Astrocyte of the hippocampus (primary cell): Measurements from ENCODE around the gene PTPRS.
"Not testable (repeated sequence)": the region's sequence is repeated elsewhere in the genome, so short reads cannot be mapped to it uniquely, and the experiment has no call there.

Experiments
- DNase-seq: peaks from one replicate; pipeline ENCODE4 v3.0.0; 2011; ENCODE audit warnings: low read depth, low spot score

PTPRS gene

GRCh38 chr19:5333581-5334365 is 6.8 kb downstream of the PTPRS start:
- no peak for DNase-seq

GRCh38 chr19:5332501-5332900 is 8.1 kb downstream of the PTPRS start:
- DNase-seq, result no peak

- no peak for DNase-seq
Observed at GRCh38 chr19:5331790-5332189, 8.8 kb downstream of the PTPRS start.

- no peak for DNase-seq
Observed at GRCh38 chr19:5330307-5330720, 10.3 kb downstream of the PTPRS start.

- no peak for DNase-seq
Observed at GRCh38 chr19:5329141-5329540, 11.5 kb downstream of the PTPRS start.

- not testable (repeated sequence) for DNase-seq
Observed at GRCh38 chr19:5328407-5328806, 12.2 kb downstream of the PTPRS start.

GRCh38 chr19:5326986-5327623 is 13.5 kb downstream of the PTPRS start:
- no peak for DNase-seq

- no peak for DNase-seq
Observed at GRCh38 chr19:5326545-5326944, 14.1 kb downstream of the PTPRS start.

GRCh38 chr19:5324947-5325346 is 15.7 kb downstream of the PTPRS start:
- no peak for DNase-seq

GRCh38 chr19:5323475-5323811 is 17.2 kb downstream of the PTPRS start:
- DNase-seq, result no peak

- no peak for DNase-seq
Observed at GRCh38 chr19:5321851-5322681, 18.5 kb downstream of the PTPRS start.

- no peak for DNase-seq
Observed at GRCh38 chr19:5321066-5321642, 19.5 kb downstream of the PTPRS start.

GRCh38 chr19:5319516-5319915 is 21.1 kb downstream of the PTPRS start:
- DNase-seq, result no peak

- DNase-seq, result no peak
Observed at GRCh38 chr19:5318306-5318705, 22.3 kb downstream of the PTPRS start.

- no peak for DNase-seq
Observed at GRCh38 chr19:5317321-5317720, 23.3 kb downstream of the PTPRS start.

GRCh38 chr19:5316138-5316537 is 24.5 kb downstream of the PTPRS start:
- DNase-seq, result no peak

- DNase-seq, result no peak
Observed at GRCh38 chr19:5314907-5315298, 25.7 kb downstream of the PTPRS start.

- DNase-seq, result no peak
Observed at GRCh38 chr19:5314012-5314906, 26.4 kb downstream of the PTPRS start.

GRCh38 chr19:5313307-5313706 is 27.3 kb downstream of the PTPRS start:
- DNase-seq, result peak; percentile 25

- no peak for DNase-seq
Observed at GRCh38 chr19:5312058-5312457, 28.6 kb downstream of the PTPRS start.
